HepG2 (cell line): ENCODE data around the gene GLT1D1. TPM values are rescaled to one million over a fixed set of nuclear protein-coding genes. Genes with fewer than 3 reads are reported as not detected.

ENCODE experiments used
- ATAC-seq: fragments of 200-7000 bp; cut with Tn5 transposase; 3 replicates; pipeline ENCODE4 v1.9.1; 2020; ENCODE audit warnings: mild to moderate bottlenecking, moderate library complexity
- BruUV-seq: library from RNA; stranded (reverse); fragments of 400-500 nt; replicated peaks from 2 replicates; lab custom pipeline; 2021; lab: Mats Ljungman, UMichigan
- CTCF ChIA-PET: fragments of 300-600 bp; formaldehyde crosslinking; extraction: SDS; loops from one replicate; lab custom pipeline; 2021; ENCODE audit warnings: low total read pairs, inconsistent platforms, low intra/inter-chr PET ratio; lab: Yijun Ruan, JAX
- POLR2A ChIA-PET: fragments of 350-600 bp; sonication (Branson Sonifier 250); formaldehyde crosslinking; loops from one replicate; lab custom pipeline; 2020; ENCODE audit warnings: antibody characterized with exemption, inconsistent platforms; lab: Yijun Ruan, JAX
- DNase-seq: peaks from one replicate; pipeline ENCODE4 v3.0.0-alpha.2; 2015; ENCODE audit warnings: low spot score
- FAIRE-seq: peaks from 3 replicates; lab custom pipeline; 2011; peaks lifted over from hg19 to GRCh38; lab: Jason Lieb, UNC
- H2AFZ ChIP-seq: one replicate; pipeline ENCODE4 v1.6.1; 2011; ENCODE audit warnings: low read length, inconsistent platforms
- H3K27ac ChIP-seq: fragments of 300-600 bp; 3 replicates; pipeline ENCODE4 v1.8.0; 2011; ENCODE audit warnings: mixed run types, mild to moderate bottlenecking, mixed read lengths, low read length, inconsistent platforms; ENCODE audit not compliant: insufficient read depth; ENCODE audit errors: extremely low read length
- H3K27me3 ChIP-seq, 2 experiments: fragments of 200-600 bp in 1 of 2; 2 replicates in 1 of 2; 3 replicates in 1 of 2; pipeline versions ENCODE4 v1.6.0 to v1.8.0; 2011; ENCODE audit warnings: low read length in 2 of 2, mild to moderate bottlenecking in 2 of 2, moderate library complexity in 2 of 2, inconsistent platforms in 1 of 2; ENCODE audit not compliant: insufficient read depth in 2 of 2, control insufficient read depth in 1 of 2
- H3K36me3 ChIP-seq, 2 experiments: fragments of 200-600 bp in 1 of 2; replicated peaks in 1 of 2; 2 replicates in 1 of 2; 3 replicates in 1 of 2; pipeline versions ENCODE4 v1.5.1 to v1.8.0; 2011; ENCODE audit warnings: low read length in 2 of 2, inconsistent platforms in 1 of 2; ENCODE audit not compliant: insufficient read depth in 2 of 2, control insufficient read depth in 1 of 2
- H3K4me1 ChIP-seq: 2 replicates; pipeline ENCODE4 v1.5.1; 2012; ENCODE audit warnings: low read length, inconsistent platforms; ENCODE audit not compliant: insufficient read depth
- H3K4me2 ChIP-seq: 2 replicates; pipeline ENCODE4 v1.6.0; 2011; ENCODE audit warnings: low read depth, low read length, inconsistent platforms
- H3K4me3 ChIP-seq, 3 experiments: fragments of 200-600 bp in 1 of 3; sonication (generic), shearing (Covaris generic) in 1 of 3; replicated peaks in 1 of 3; 2 replicates each; pipeline ENCODE4 v1.5.1; 2011 to 2016; ENCODE audit warnings: low read length in 3 of 3, inconsistent platforms in 2 of 3, low read depth in 2 of 3, mild to moderate bottlenecking in 2 of 3, control low read depth in 1 of 3, mixed read lengths in 1 of 3; ENCODE audit not compliant: insufficient read depth in 1 of 3
- H3K79me2 ChIP-seq: one replicate; pipeline ENCODE4 v1.6.1; 2011; ENCODE audit warnings: low read length, inconsistent platforms; ENCODE audit not compliant: insufficient read depth
- H3K9ac ChIP-seq: 2 replicates; pipeline ENCODE4 v1.6.0; 2011; ENCODE audit warnings: mild to moderate bottlenecking, low read depth, low read length, inconsistent platforms; ENCODE audit not compliant: insufficient read depth
- H3K9me3 ChIP-seq: 2 replicates; pipeline ENCODE4 v1.5.1; 2012; ENCODE audit warnings: mild to moderate bottlenecking, low read length
- H4K20me1 ChIP-seq: 2 replicates; pipeline ENCODE4 v1.6.0; 2011; ENCODE audit warnings: inconsistent platforms, mild to moderate bottlenecking, low read length, moderate library complexity; ENCODE audit not compliant: insufficient read depth
- E2F2 ChIP-seq: sonication (generic); formaldehyde crosslinking; IDR thresholded peaks from 2 replicates; pipeline ENCODE4 v1.4.0; 2020; ENCODE audit warnings: missing genetic modification reagents, borderline replicate concordance
- HOXA9 ChIP-seq: sonication (generic); formaldehyde crosslinking; IDR thresholded peaks from 2 replicates; pipeline ENCODE4 v1.8.1; 2022; ENCODE audit warnings: missing genetic modification reagents, mild to moderate bottlenecking, moderate library complexity, borderline replicate concordance
- NCOA5 ChIP-seq: sonication (generic); formaldehyde crosslinking; IDR thresholded peaks from 2 replicates; pipeline ENCODE4 v1.4.0; 2020; ENCODE audit warnings: missing genetic modification reagents
- PRDM4 ChIP-seq: sonication (generic); formaldehyde crosslinking; IDR thresholded peaks from 2 replicates; pipeline ENCODE4 v1.9.0; 2021; ENCODE audit warnings: missing genetic modification reagents, borderline replicate concordance
- U2AF2 ChIP-seq: fragments of 200-400 bp; formaldehyde crosslinking; IDR thresholded peaks from 2 replicates; pipeline ENCODE4 v1.6.1; 2017; ENCODE audit warnings: low read depth, mild to moderate bottlenecking, low read length
- ZFP37 ChIP-seq: sonication (generic); formaldehyde crosslinking; IDR thresholded peaks from 2 replicates; pipeline ENCODE4 v1.4.0; 2020; ENCODE audit warnings: missing genetic modification reagents, borderline replicate concordance
- ZNF224 ChIP-seq: sonication (generic); formaldehyde crosslinking; IDR thresholded peaks from 2 replicates; pipeline ENCODE4 v1.5.0; 2020; ENCODE audit warnings: mild to moderate bottlenecking, missing genetic modification reagents
- ZNF7 ChIP-seq: IDR thresholded peaks from 2 replicates; pipeline ENCODE4 v1.6.1; 2016; ENCODE audit warnings: missing biosample characterization, missing genetic modification reagents
- ZSCAN12 ChIP-seq: sonication (generic); formaldehyde crosslinking; IDR thresholded peaks from 2 replicates; pipeline ENCODE4 v1.9.0; 2021; ENCODE audit warnings: mild to moderate bottlenecking, missing genetic modification reagents
- WGBS: methylation state at CpG from one replicate; pipeline ENCODE4 v1.1.6; 2017; ENCODE audit warnings: low lambda C conversion rate; 5-methylcytosine and 5-hydroxymethylcytosine counted together
- in situ Hi-C: cut with HindIII; loops from 2 replicates; pipeline ENCODE4 v1.10.0; 2017; ENCODE audit warnings: low pct_unique_long_range_greater_than_20kb; ENCODE audit not compliant: extremely low pct_ligation_motif_present
- intact Hi-C: fragments of 100-400 bp; cut with micrococcal nuclease; formaldehyde crosslinking; loops from one replicate; pipeline ENCODE4 v1.10.0; 2022; ENCODE audit not compliant: unreplicated experiment
- polyA plus RNA-seq, 8 experiments: library from polyadenylated mRNA; depleted of rRNA in 3 of 8; stranded (reverse) in 7 of 8; unstranded in 1 of 8; fragments of >200 nt; fragmentation: Illumina TruSeq in 4 of 8; extraction: Trizol in 4 of 8; gene quantifications; 2 replicates each; pipeline versions ENCODE4 v1.2.1 to v1.2.3, GENCODE V29; 2011 to 2016; ENCODE audit warnings: low read depth in 4 of 8, missing spikeins in 1 of 8, mixed read lengths in 1 of 8; ENCODE audit not compliant: insufficient read depth in 1 of 8
- total RNA-seq, 5 experiments: library from RNA; depleted of rRNA; stranded (reverse); fragments of >200 nt; fragmentation: Illumina TruSeq; extraction: Trizol; gene quantifications; 2 replicates each; pipeline ENCODE4 v1.2.3, GENCODE V29; 2016; ENCODE audit warnings: low read depth in 1 of 5

GLT1D1 gene
- total and polyA plus RNA-seq, 2 of the 13 experiments (the other 11 are each of a cell fraction or from before 2014, with no cell fraction given): 0.09 to 0.17 TPM

- no peak for TF ChIP-seq PRDM4 (CRISPR knock-in tag)
- no peak for TF ChIP-seq ZNF224 (CRISPR knock-in tag)
These were observed 103.5 kb downstream of the GLT1D1 start (continued) for GRCh38 chr12:128956755-128957154.

GRCh38 chr12:128959901-128960300 lies 106.6 kb downstream of the GLT1D1 start:
- DNase-seq: no peak
- POLR2A ChIA-PET: no interaction called here
- no peak overlapping the region for H3K9ac ChIP-seq
- ATAC-seq: no peak
- in situ Hi-C loops (no loop called here), intact Hi-C loops (no loop called here)
- H2AFZ ChIP-seq: no peak overlapping the region
- CTCF ChIA-PET: no interaction called here
- H4K20me1 ChIP-seq: no peaks in the 10 kb centered on the region
- no peaks in the 10 kb centered on the region for H3K4me1 ChIP-seq
- H3K9me3 ChIP-seq: 0 out of 2 replicates have a peak, but pooled peaks cover 5% of the 10 kb centered on the region
- no peak overlapping the region for H3K4me3 ChIP-seq
- no peaks in the 10 kb centered on the region for H3K36me3 ChIP-seq
- 59% methylated on average over 16 of the region's 16 CpGs for WGBS
- H3K79me2 ChIP-seq: no peaks in the 10 kb centered on the region
- H3K27me3 ChIP-seq: peaks cover 0 to 5% of the 10 kb centered on the region in 2 experiments; a peak in 2 of 5 replicates
- no peak overlapping the region for H3K27ac ChIP-seq
- BruUV-seq: no TSS peak
- no peak for FAIRE-seq
- H3K4me2 ChIP-seq: no peak overlapping the region
- TF ChIP-seq U2AF2: no peak
- TF ChIP-seq ZFP37 (CRISPR knock-in tag): no peak
- TF ChIP-seq HOXA9 (CRISPR knock-in tag): no peak
- TF ChIP-seq NCOA5: no peak
- no peak for TF ChIP-seq ZNF7 (CRISPR knock-in tag)
- TF ChIP-seq ZSCAN12 (CRISPR knock-in tag): no peak
- TF ChIP-seq E2F2 (CRISPR knock-in tag): no peak
